Testis (tissue), 2 donors: ENCODE results near the gene MRM2.

ENCODE experiments used
- CTCF ChIP-seq, 3 experiments: fragments of 450-650 bp in 2 of 3; fragments of 200-600 bp in 1 of 3; sonication (generic) in 1 of 3; IDR thresholded peaks; one replicate each; pipeline ENCODE4 v1.5.1; 2016 to 2019; ENCODE audit warnings: antibody characterized with exemption in 3 of 3, mild to moderate bottlenecking in 2 of 3, moderate library complexity in 1 of 3
- POLR2A ChIP-seq: fragments of 450-650 bp; IDR thresholded peaks from one replicate; pipeline ENCODE4 v1.6.1; 2017; ENCODE audit warnings: antibody characterized with exemption, mild to moderate bottlenecking, moderate library complexity

DNA sequence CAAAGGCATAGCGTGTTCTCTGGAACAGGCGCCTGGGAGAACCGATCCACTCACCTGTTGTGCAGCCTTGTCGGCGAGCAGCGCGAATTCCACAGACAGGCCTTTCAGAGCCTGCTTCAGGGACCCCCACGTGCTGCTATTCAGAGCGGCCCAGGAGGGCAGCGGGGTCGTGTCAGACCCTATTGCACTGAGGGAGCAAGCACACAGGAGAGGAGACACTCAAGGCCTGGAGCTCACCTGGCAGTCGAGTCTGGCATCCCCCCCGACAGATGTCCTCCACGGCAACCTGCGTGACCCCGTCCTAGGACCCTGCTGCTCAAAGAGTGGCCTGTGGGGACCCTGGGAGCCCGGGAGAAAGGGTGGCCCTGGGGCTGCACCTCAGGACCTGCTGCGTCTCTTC is 21.2 kb upstream of the MRM2 start:
- TF ChIP-seq POLR2A (no peak), CTCF (IDR thresholded peaks at IDR 0.05) (no peak)
